Epidermal melanocyte (primary cell): ENCODE data around the gene UPK1B.
A peak's percentile ranks its signal among the peaks of the same experiment; 100 is the strongest.
"Not testable (repeated sequence)": the region's sequence is repeated elsewhere in the genome, so short reads cannot be mapped to it uniquely, and the experiment has no call there.

ENCODE experiments used
- DNase-seq: peaks from one replicate; pipeline ENCODE4 v3.0.0; 2011; ENCODE audit warnings: low spot score; ENCODE audit not compliant: insufficient read length

The UPK1B gene

DNA sequence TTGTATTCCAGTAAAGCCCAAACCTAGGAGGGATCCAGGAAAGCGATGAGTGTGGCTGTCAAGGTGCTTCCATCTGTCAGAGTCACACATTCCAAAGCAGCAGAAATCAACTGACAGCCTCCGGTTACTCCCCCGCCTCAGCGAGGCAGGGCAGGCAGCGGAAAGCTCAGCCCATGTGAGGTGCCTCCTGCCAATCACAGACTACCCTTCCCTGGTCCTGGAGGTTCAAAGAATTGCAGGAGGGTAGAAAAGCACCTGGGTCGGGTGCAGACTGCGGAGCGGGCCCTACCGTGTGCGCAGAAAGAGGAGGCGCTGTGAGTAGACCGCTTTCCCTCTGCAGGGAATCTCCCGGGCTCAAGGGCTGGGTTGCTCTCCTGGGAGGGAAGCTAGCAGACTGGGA lies at the start of gene UPK1B:
UPK1B (plus strand) TSS at position 274 of the 400 bp plus-strand sequence. CDS start 13,144 bp downstream, outside the sequence.
- no peak for DNase-seq

DNA sequence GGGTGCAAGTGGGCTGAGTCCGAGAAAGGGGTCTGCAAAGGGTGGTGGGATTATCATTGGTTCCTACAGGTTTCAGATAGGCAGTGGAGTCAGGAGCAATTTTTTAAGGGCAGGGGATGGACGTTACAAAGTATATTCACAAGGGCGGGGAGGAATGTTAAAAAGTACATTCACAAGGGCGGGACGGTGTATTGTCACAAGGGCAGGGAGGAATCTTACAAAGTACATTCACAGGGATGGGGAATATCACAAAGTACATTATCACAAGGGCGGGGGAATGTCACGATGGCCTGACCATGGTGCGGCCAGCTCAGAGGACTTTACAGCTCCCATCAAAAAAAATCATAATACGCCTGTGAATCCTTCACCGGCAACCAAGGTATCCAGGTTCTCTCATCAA lies 48.1 kb upstream of the UPK1B start:
- no peak for DNase-seq

DNA sequence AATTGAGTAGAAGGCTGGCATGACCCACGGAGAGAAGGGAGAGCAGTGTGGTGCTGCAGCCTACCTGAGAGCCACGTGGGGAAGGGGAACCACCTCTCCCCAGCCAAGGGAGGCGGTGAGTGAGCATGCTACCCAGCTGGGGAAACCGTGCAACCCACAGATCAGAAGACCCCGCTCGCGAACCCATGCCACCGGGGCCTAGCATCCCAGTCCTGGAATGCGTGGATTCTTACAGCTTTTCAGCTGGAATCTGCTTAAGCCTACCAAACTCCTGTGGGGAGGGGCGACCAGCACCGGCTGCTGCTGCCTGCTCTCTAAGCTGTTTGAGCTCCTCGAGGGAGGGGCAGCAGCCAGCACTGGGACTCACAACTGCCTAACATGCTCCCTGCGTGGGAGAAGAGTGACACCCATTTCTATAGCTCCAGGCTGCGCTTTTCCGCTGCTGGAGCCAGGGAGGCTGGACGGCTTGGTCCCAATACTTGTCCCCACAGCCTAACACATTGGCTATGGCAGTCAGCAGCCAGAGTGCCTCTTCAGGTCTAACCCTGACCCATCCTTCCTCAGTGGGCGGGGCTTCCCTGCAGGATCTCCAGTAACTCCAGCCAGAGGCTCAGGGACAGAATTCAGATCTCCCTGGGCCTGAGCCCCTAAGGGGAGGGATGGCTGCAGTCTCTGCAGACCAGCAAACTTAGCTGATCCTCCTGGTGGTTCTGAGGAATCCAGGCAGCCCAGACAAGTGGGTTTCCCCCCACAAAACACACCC lies 47.5 kb upstream of the UPK1B start:
- no peak for DNase-seq

- not testable (repeated sequence) for DNase-seq
These were observed 43.1 kb upstream of the UPK1B start for GRCh38 chr3:119130291-119130690.

DNA sequence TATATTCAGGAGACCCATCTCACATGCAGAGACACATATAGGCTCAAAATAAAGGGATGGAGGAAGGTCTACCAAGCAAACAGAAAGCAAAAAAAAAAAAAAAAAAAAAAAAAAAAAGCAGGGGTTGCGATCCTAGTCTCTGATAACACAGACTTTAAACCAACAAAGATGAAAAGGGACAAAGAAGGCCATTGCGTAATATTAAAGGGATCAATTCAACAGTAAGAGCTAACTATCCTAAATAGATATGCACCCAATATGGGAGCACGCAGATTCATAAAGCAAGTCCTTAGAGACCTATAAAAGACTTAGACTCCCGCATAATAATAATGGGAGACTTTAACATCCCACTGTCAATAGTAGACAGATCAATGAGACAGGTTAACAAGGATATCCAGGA lies 41.1 kb upstream of the UPK1B start:
- not testable (repeated sequence) for DNase-seq

DNA sequence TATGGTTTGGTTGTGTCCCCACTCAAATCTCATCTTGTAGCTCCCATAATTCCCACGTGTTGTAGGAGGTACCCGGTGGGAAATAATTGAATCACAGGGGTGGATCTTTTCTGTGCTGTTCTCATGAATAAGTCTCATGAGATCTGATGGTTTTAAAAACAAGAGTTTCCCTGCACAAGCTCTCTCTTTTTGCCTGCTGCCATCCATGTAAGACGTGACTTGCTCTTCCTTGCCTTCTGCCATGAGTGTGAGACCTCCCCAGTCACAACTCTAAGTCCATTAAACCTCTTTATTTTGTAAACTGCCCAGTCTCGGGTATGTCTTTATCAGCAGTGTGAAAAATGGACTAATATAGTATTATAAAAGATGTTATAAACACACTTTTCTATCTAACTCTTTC lies 34.0 kb upstream of the UPK1B start:
- not testable (repeated sequence) for DNase-seq

GRCh38 chr3:119140466-119140865 lies 32.9 kb upstream of the UPK1B start:
- DNase-seq: no peak

DNA sequence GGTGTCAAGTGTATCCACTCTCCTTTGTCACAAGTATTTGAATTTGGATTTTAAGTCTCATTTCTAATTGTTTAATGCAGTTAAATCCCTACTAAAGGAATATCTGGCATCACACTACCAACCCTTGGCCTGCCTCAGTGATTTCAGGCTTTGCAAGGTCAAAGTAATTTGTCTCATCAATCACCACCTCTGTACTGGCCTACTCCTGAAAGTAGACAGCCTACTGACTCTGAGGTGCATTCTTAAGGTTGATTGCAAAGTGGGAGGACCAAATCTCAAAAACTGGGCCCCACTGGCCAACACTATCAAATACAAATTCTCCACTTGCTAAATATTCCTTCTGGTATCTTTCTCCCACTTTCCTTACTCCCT lies 28.3 kb upstream of the UPK1B start:
- no peak for DNase-seq

DNA sequence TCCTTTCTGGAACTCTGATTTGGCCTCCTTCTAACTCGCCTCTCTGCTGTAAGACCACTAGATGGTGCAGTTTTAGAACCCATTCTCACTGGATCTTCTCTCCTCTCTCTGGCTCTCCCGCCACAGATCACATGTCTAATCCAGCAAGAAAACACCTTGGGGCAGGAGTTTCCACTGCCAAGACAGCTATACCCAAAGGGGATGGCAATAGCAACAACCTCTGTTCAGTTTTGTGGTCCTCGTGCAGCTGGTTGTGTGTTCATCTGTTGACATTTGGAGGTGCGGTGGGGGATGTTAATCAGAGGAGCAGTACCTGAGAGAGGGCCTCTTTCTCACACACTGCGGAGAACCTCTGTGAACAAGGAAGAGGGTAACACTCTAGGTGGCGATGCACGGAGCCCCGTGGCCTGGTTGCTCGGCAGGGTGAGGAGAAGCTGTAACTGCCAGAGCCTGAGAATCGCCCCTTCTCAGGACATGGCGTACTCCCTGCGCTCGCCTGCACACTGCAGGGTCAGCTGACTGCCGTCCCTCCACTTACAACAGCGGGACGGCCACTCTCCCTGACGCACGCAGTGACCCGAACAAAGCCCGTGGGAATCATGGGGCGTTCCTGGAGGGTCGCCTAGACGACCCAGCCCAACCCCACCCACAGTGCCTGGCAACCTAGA lies 27.8 kb upstream of the UPK1B start, which contains the start of gene TEX55:
TEX55 (plus strand) TSS at position 666 of the 668 bp plus-strand sequence. CDS start 25 bp downstream, outside the sequence.
- peak; percentile 46 for DNase-seq

DNA sequence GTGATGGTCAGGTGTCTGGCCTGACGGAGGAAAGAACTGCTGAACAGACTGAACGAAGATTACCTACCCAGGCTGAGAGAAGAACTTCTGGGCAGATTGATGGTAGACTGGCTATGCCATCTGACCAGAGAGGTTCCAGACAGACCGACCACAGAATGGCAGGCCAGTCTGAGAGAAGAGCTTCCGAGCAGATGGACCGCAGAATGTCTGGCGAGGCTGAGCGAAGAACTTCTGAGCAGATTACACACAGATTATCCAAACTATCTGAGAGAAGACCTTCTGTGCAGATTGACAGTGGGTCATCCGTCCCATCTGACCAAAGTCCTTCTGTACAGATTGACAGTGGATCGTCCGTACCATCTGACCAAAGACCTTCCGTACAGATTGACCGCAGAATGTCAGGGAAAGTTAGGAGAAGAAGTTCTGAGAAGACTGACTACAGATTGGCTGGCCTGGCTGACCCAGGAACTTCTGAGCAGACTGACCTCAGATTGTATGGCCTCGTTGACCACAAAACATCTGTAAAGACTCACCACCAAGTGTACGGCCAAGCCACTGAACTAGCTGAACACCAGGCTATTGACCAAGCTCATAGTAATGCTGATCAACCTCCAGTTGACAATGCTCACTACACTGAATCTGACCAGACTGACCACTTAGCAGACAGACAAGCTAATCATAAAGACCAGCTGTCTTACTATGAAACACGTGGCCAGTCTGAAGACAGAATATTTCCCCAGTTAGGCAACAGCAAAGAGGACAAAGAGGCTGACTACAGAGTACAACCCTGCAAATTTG lies 26.6 kb upstream of the UPK1B start:
- DNase-seq: no peak

DNA sequence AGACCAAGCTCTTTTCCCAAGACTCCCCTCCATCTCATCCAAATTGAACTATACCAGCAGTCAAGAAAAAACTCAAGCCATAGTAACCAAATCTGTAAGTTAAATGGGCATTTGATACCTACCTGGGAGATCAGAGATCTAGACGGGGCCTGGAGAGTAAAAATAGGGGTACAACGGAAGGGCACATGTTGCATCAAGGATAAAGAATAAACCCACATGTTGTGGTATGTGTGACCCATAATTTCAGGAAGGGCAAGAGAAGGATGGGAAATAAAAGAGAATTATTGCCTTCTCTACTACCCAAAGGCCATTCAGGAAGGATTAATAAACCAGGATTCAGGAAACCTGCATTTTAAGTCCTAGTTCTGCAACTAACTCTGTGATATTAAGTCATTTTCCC lies 25.9 kb upstream of the UPK1B start:
- no peak for DNase-seq

- DNase-seq: no peak
These were observed 24.8 kb upstream of the UPK1B start for GRCh38 chr3:119148493-119149180.

- DNase-seq: no peak
These were observed 23.9 kb upstream of the UPK1B start for GRCh38 chr3:119149484-119149883.

GRCh38 chr3:119156868-119157267 lies 16.5 kb upstream of the UPK1B start:
- DNase-seq: no peak

DNA sequence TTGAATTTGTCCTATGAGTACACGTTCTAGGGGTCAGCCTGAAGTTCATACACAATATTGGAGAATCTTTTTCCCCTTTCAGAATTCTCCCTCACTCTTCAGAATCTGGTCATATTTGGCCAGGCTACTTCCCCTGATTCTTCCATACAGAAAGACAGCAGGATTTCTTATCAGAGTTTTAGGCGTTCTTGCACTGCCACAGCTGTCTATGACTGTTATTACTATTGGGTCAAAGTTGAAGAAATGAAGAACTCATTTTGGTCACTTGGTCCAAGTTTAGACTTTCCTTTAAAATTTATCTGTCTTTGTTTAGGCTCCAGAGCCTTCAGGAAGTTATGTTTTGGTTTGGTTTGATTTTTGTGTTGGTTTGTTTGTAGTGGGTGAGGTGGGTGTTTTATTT lies 15.4 kb upstream of the UPK1B start:
- DNase-seq: no peak

GRCh38 chr3:119160361-119160760 lies 13.0 kb upstream of the UPK1B start:
- DNase-seq: no peak

- no peak for DNase-seq
These were observed 12.6 kb upstream of the UPK1B start for GRCh38 chr3:119160815-119161214.

DNA sequence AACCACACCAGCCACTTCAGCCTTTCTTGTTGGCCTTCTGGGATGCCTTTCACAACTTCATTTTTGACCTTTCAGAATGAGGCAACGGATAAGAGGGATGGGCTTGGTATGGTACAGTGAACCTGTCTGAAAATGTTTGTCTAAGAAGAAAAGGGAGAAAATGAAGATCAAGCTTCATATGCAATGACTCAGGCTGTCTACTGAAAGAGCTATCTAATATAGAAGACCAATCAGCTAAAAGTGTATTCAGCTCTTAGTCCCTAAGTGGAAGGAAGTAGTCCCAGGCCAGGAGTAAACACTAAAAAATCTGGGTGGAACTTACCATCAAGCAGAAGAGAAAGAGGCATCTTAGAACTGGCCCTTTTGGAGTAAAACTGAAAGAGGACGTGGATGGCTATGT lies 12.2 kb upstream of the UPK1B start:
- DNase-seq: no peak

GRCh38 chr3:119164745-119165144 lies 8.7 kb upstream of the UPK1B start:
- not testable (repeated sequence) for DNase-seq

- no peak for DNase-seq
These were observed 2.6 kb upstream of the UPK1B start for GRCh38 chr3:119170821-119171220.
